Measurements from ENCODE around the gene PSME4.

DNA sequence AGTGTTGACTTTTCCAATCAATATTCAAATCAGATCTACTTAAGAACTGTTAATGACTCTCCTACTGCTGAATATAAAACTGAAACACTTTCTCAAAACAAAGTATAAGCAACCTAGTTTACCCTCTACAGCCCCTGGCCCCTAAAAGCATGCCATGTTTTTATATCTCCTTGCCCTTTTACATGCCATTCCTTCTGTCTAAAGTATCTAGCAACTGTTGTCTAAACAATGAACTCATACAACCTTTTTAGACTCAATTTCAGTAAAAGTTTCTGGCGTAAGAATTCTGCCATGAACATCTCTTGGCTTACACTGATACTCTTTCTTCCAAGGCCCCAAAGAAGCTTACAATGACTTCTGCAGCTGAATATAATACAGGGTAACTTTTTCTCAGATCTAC, 63.2 kb downstream of the PSME4 start:
- TF ChIP-seq POLR2A (IDR thresholded peaks at IDR 0.05) (no peak), CTCF (IDR thresholded peaks at IDR 0.05) (no peak)

Measured in testis (tissue), 2 donors.